Mesenchymal stem cell (in vitro differentiated cells and primary cell): Measurements from ENCODE around the gene DDX49.
"Not testable (repeated sequence)": the region's sequence is repeated elsewhere in the genome, so short reads cannot be mapped to it uniquely, and the experiment has no call there.

Source experiments
- DNase-seq: peaks from one replicate; pipeline ENCODE4 v3.0.0-alpha.2; 2013
- H2AFZ ChIP-seq: one replicate; pipeline ENCODE4 v1.6.1; 2013; ENCODE audit warnings: low read depth, mild to moderate bottlenecking, control low read depth, inconsistent platforms, low read length, moderate library complexity
- H2AK5ac ChIP-seq: 2 replicates; pipeline ENCODE4 v1.6.1; 2013; ENCODE audit warnings: low read length, moderate library complexity, mild to moderate bottlenecking, inconsistent platforms; ENCODE audit not compliant: severe bottlenecking
- H2BK120ac ChIP-seq: one replicate; pipeline ENCODE4 v1.6.1; 2013; ENCODE audit warnings: low read depth, mild to moderate bottlenecking, inconsistent platforms, low read length, moderate library complexity
- H2BK12ac ChIP-seq, 2 experiments: one replicate each; pipeline ENCODE4 v1.6.1; 2013; ENCODE audit warnings: inconsistent platforms in 2 of 2, low read length in 2 of 2, mild to moderate bottlenecking in 2 of 2, moderate library complexity in 2 of 2, control low read depth in 1 of 2
- H2BK15ac ChIP-seq: one replicate; pipeline ENCODE4 v1.6.1; 2013; ENCODE audit warnings: mild to moderate bottlenecking, low read depth, inconsistent platforms; ENCODE audit not compliant: poor library complexity, severe bottlenecking
- H2BK5ac ChIP-seq: 2 replicates; pipeline ENCODE4 v1.6.1; 2013; ENCODE audit warnings: low read depth, mild to moderate bottlenecking, low read length, control low read depth, inconsistent platforms; ENCODE audit not compliant: poor library complexity, severe bottlenecking
- H3K14ac ChIP-seq, 2 experiments: one replicate each; pipeline ENCODE4 v1.6.1; 2013; ENCODE audit warnings: inconsistent platforms in 2 of 2, low read length in 2 of 2, control low read depth in 1 of 2, mild to moderate bottlenecking in 1 of 2, moderate library complexity in 1 of 2
- H3K18ac ChIP-seq, 2 experiments: one replicate each; pipeline ENCODE4 v1.6.1; 2013; ENCODE audit warnings: inconsistent platforms in 2 of 2, low read length in 2 of 2, control low read depth in 1 of 2, low read depth in 1 of 2, mild to moderate bottlenecking in 1 of 2
- H3K23ac ChIP-seq, 2 experiments: one replicate each; pipeline ENCODE4 v1.6.1; 2013; ENCODE audit warnings: inconsistent platforms in 2 of 2, low read length in 2 of 2, mild to moderate bottlenecking in 2 of 2, moderate library complexity in 2 of 2, control low read depth in 1 of 2
- H3K27ac ChIP-seq: 2 replicates; pipeline ENCODE4 v1.5.1; 2013; ENCODE audit warnings: mild to moderate bottlenecking, moderate library complexity, low read length, control low read depth, inconsistent platforms; ENCODE audit not compliant: poor library complexity, severe bottlenecking
- H3K27me3 ChIP-seq, 2 experiments: 2 replicates each; pipeline versions ENCODE4 v1.6.1 to v1.7.0; 2013; ENCODE audit warnings: low read length in 2 of 2, mild to moderate bottlenecking in 2 of 2, moderate library complexity in 2 of 2, control low read depth in 1 of 2, inconsistent platforms in 1 of 2; ENCODE audit not compliant: control insufficient read depth in 1 of 2, insufficient read depth in 1 of 2
- H3K36me3 ChIP-seq, 2 experiments: 2 replicates each; pipeline versions ENCODE4 v1.6.1 to v1.7.0; 2013; ENCODE audit warnings: low read length in 2 of 2, control low read depth in 1 of 2, inconsistent platforms in 1 of 2, low read depth in 1 of 2, mild to moderate bottlenecking in 1 of 2; ENCODE audit not compliant: insufficient read depth in 2 of 2, control insufficient read depth in 1 of 2
- H3K4ac ChIP-seq, 2 experiments: one replicate each; pipeline ENCODE4 v1.6.1; 2013; ENCODE audit warnings: inconsistent platforms in 2 of 2, low read length in 2 of 2, mild to moderate bottlenecking in 2 of 2, moderate library complexity in 2 of 2, control low read depth in 1 of 2, low read depth in 1 of 2
- H3K4me1 ChIP-seq: 2 replicates; pipeline ENCODE4 v1.6.1; 2013; ENCODE audit warnings: low read depth, low read length, control low read depth; ENCODE audit not compliant: control insufficient read depth, insufficient read depth
- H3K4me2 ChIP-seq: 2 replicates; pipeline ENCODE4 v1.6.1; 2013; ENCODE audit warnings: low read length, mild to moderate bottlenecking, inconsistent platforms; ENCODE audit not compliant: poor library complexity, severe bottlenecking
- H3K4me3 ChIP-seq, 2 experiments: 2 replicates each; pipeline versions ENCODE4 v1.5.1 to v1.7.0; 2013; ENCODE audit warnings: low read length in 2 of 2, mild to moderate bottlenecking in 2 of 2, control low read depth in 1 of 2, low read depth in 1 of 2; ENCODE audit not compliant: insufficient read depth in 1 of 2
- H3K79me1 ChIP-seq: replicated peaks from 2 replicates; pipeline ENCODE4 v1.6.1; 2013; ENCODE audit warnings: mild to moderate bottlenecking, control low read depth, low read length, inconsistent platforms; ENCODE audit not compliant: poor library complexity, severe bottlenecking
- H3K9ac ChIP-seq: 2 replicates; pipeline ENCODE4 v1.7.0; 2013; ENCODE audit warnings: mild to moderate bottlenecking, low read length, moderate library complexity
- H3K9me3 ChIP-seq: 2 replicates; pipeline ENCODE4 v1.7.0; 2013; ENCODE audit warnings: mild to moderate bottlenecking, low read length; ENCODE audit not compliant: control insufficient read depth
- H4K8ac ChIP-seq: one replicate; pipeline ENCODE4 v1.6.1; 2013; ENCODE audit warnings: inconsistent platforms, mild to moderate bottlenecking, low read length, moderate library complexity
- H4K91ac ChIP-seq: one replicate; pipeline ENCODE4 v1.6.1; 2013; ENCODE audit warnings: mild to moderate bottlenecking, low read length, inconsistent platforms
- WGBS: methylation state at CpG from one replicate; pipeline ENCODE4 v1.1.7; 2013; ENCODE audit warnings: mixed read lengths; 5-methylcytosine and 5-hydroxymethylcytosine counted together

The DDX49 gene

DNA sequence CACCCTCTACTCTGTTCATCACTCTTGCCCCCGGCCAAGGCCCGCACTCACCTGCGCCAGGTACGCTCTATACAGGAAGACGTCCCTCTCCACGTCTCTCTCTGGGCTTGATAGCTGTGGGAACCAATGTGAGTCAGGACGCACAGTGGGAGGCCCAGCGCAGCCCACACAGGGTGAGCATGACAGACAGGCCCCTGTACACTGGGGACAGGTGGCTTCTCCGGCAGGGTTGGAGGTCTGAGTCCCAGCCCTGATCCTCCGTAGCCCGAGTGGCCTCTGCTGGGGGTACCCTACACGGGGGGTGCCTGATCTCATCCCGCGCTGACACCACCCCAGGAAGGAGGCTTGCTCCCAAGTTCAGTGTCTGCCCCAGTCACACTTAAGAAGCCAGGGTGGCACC, 6.6 kb upstream of the DDX49 start:
- WGBS: 98% methylated on average over 14 of the region's 14 CpGs
- no peaks in the 10 kb centered on the region for H3K27me3 ChIP-seq
- no peak overlapping the region for H3K4ac ChIP-seq
- peaks cover 47 to 68% of the 10 kb centered on the region in 2 experiments for H3K36me3 ChIP-seq
- H3K23ac ChIP-seq: no peak overlapping the region
- no peak for DNase-seq
- no peak overlapping the region for H3K4me2 ChIP-seq
- no peaks in the 10 kb centered on the region for H3K9me3 ChIP-seq
- no peak overlapping the region for H2AFZ ChIP-seq
- no peak overlapping the region for H4K91ac ChIP-seq
- no peak overlapping the region for H2BK15ac ChIP-seq
- no peak overlapping the region for H3K27ac ChIP-seq
- no peak overlapping the region for H3K14ac ChIP-seq
- H3K18ac ChIP-seq: no peak overlapping the region
- H3K9ac ChIP-seq: no peak overlapping the region
- H3K79me1 ChIP-seq: peaks cover 46% of the 10 kb centered on the region
- H2BK5ac ChIP-seq: no peak overlapping the region
- H2BK120ac ChIP-seq: no peak overlapping the region
- H4K8ac ChIP-seq: no peak overlapping the region
- H3K4me1 ChIP-seq: peaks cover 15% of the 10 kb centered on the region
- H2AK5ac ChIP-seq: no peak overlapping the region
- H3K4me3 ChIP-seq: no peak overlapping the region
- H2BK12ac ChIP-seq: no peak overlapping the region

DNA sequence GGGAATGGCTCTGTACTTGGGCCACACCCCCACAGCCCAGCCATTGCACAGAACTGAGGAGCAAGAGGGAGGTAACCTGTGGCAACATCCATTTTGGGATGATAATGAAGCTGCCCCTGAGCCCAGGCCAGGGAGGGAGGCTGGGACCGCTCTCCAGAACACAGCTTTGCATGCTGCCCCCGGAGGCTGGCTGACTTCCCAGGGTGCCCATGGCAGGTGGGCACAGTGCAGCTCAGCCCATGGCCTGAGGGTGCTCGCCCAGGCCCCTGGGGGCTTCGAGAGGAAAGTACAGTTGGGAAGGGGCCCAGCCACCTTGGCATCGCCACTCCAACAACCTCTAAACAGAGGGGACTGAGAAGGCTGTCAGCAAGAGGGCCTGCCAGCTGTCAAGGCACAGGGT, 6.0 kb upstream of the DDX49 start:
- Histone ChIP-seq H3K4me1 (peaks cover 17% of the 10 kb centered on the region), H3K14ac (no peak overlapping the region), H3K18ac (no peak overlapping the region), H2AFZ (no peak overlapping the region), H3K79me1 (peaks cover 46% of the 10 kb centered on the region), H3K36me3 (peaks cover 46 to 65% of the 10 kb centered on the region in 2 experiments), H2BK12ac (no peak overlapping the region), H2BK15ac (no peak overlapping the region), H3K9ac (no peak overlapping the region), H3K23ac (no peak overlapping the region), H3K27ac (no peak overlapping the region), H3K4me2 (no peak overlapping the region), H4K91ac (no peak overlapping the region), H2BK5ac (no peak overlapping the region), H2BK120ac (no peak overlapping the region), H2AK5ac (no peak overlapping the region), H3K4me3 (no peak overlapping the region), H3K27me3 (no peaks in the 10 kb centered on the region), H3K9me3 (no peaks in the 10 kb centered on the region), H4K8ac (no peak overlapping the region), H3K4ac (no peak overlapping the region)
- no peak for DNase-seq
- WGBS: 100% methylated on average over 5 of the region's 5 CpGs

DNA sequence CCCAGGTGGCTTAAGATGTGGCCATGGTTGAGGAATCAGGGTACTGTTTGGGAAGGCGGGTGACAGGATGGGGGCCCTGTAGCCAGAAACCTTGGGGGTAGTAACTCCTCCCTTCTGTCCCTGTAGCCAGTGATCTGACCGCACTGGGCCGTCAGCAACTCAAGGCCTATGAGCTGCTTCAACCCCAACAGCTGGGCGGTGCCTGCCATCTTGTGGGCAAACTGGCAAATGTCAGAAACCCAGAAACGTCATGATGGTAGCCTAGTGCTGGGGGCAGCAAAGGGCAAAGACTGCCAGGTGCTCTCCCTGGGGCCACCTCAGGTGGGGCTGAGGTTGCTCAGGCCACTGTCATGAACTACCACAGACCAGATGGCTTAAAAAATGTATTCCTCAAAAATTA, 3.9 kb upstream of the DDX49 start:
- Histone ChIP-seq H3K4me2 (no peak overlapping the region), H3K9me3 (no peaks in the 10 kb centered on the region), H2BK120ac (no peak overlapping the region), H2AK5ac (no peak overlapping the region), H3K4me1 (peaks cover 20% of the 10 kb centered on the region), H3K4me3 (no peak overlapping the region), H3K9ac (peak overlapping the region; percentile 8), H3K27ac (no peak overlapping the region), H3K18ac (no peak overlapping the region), H3K14ac (no peak overlapping the region), H2AFZ (no peak overlapping the region), H2BK5ac (no peak overlapping the region), H4K8ac (no peak overlapping the region), H3K23ac (no peak overlapping the region), H3K4ac (no peak overlapping the region), H3K79me1 (peaks cover 34% of the 10 kb centered on the region), H3K27me3 (no peaks in the 10 kb centered on the region), H2BK15ac (no peak overlapping the region), H3K36me3 (peaks cover 25 to 46% of the 10 kb centered on the region in 2 experiments), H4K91ac (no peak overlapping the region), H2BK12ac (no peak overlapping the region)
- WGBS: 72% methylated on average over 5 of the region's 5 CpGs
- peak; percentile 45 for DNase-seq

DNA sequence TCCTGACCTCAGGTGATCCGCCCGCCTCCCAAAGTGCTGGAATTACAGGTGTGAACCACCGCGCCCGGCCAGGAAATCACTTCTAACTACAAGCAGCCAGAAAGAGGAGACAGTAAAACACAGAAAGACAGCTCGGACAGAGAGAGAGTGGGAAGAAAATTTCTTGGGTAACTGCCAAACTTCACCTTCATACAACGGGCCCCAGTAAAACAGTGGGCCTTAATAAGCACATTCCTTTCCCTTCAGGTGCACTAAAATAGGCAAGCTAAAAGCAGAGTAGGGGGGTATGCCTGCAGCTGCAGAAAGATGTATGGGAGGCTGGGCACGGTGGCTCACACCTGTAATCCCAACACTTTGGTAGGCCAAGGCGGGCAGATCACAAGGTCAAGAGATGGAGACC, 1.9 kb upstream of the DDX49 start:
- WGBS: 97% methylated on average over 9 of the region's 9 CpGs
- Histone ChIP-seq H3K4me3 (peak overlapping the region in 1 of 2 experiments; percentile 96), H3K4me1 (peaks cover 26% of the 10 kb centered on the region), H3K79me1 (peaks cover 40% of the 10 kb centered on the region), H3K36me3 (peaks cover 32 to 47% of the 10 kb centered on the region in 2 experiments), H3K9ac (peak overlapping the region; percentile 99)
- H3K27me3 ChIP-seq, H3K14ac ChIP-seq, H3K23ac ChIP-seq, H2AK5ac ChIP-seq, H2AFZ ChIP-seq, H4K91ac ChIP-seq, H2BK5ac ChIP-seq, H2BK15ac ChIP-seq, H3K18ac ChIP-seq, DNase-seq, H3K9me3 ChIP-seq, H2BK12ac ChIP-seq, H4K8ac ChIP-seq, H3K27ac ChIP-seq, H2BK120ac ChIP-seq, H3K4ac ChIP-seq, H3K4me2 ChIP-seq: not testable (repeated sequence)
